HCT116 (cell line): ENCODE measurements around the gene GRIP1.

Experiments used
- YY1 ChIP-seq: IDR thresholded peaks from 2 replicates; pipeline ENCODE4 v1.6.1; 2011; ENCODE audit warnings: low read length, low read depth, moderate library complexity, mild to moderate bottlenecking; ENCODE audit not compliant: insufficient replicate concordance; ENCODE audit errors: extremely low read depth
- TF ChIP-seq, protein P1 (sequence below), 3 experiments: fragments of 200-600 bp in 1 of 3; sonication (generic) in 1 of 3; IDR thresholded peaks in 2 of 3; conservative IDR thresholded peaks in 1 of 3; 2 replicates each; pipeline ENCODE4 v1.5.1; 2012 to 2017; ENCODE audit warnings: low read depth in 2 of 3, low read length in 2 of 3, antibody characterized with exemption in 1 of 3, borderline replicate concordance in 1 of 3, control low read depth in 1 of 3, mild to moderate bottlenecking in 1 of 3, mixed read lengths in 1 of 3, mixed run types in 1 of 3, moderate library complexity in 1 of 3; ENCODE audit not compliant: insufficient read depth in 1 of 3

DNA sequence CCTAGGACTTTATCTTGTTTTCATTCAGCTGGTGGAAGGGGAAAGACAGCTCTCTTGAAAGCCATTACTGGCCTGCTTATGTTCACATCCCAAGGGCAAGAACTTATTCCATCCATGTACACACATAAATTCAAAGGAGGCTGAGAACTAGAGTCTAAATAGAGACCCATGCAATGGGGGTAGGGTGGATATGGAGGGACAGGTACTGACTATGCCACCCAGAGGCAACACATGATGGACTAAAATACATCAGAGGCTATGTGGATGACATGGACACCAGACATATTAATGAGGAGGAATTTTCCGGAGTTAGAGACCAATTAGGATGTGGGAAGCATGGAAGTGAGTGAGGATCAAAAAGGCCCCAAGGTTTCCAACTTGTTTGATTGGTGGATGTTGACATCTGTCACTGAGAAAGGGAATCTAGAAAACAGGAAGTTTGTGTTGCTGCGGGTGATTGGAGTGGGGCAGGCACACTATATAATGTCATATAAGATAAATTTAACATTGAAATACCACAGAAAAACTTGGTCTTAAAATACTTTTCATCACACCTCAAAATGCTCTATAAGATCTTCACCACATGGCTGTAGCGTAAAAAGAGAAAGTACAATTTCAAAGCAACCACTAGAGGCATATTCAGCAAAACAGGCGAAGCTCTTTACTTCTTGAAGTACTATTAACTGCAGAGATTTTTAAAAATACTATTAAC is 130.4 kb downstream of the GRIP1 start:
- TF ChIP-seq, protein P1, sequence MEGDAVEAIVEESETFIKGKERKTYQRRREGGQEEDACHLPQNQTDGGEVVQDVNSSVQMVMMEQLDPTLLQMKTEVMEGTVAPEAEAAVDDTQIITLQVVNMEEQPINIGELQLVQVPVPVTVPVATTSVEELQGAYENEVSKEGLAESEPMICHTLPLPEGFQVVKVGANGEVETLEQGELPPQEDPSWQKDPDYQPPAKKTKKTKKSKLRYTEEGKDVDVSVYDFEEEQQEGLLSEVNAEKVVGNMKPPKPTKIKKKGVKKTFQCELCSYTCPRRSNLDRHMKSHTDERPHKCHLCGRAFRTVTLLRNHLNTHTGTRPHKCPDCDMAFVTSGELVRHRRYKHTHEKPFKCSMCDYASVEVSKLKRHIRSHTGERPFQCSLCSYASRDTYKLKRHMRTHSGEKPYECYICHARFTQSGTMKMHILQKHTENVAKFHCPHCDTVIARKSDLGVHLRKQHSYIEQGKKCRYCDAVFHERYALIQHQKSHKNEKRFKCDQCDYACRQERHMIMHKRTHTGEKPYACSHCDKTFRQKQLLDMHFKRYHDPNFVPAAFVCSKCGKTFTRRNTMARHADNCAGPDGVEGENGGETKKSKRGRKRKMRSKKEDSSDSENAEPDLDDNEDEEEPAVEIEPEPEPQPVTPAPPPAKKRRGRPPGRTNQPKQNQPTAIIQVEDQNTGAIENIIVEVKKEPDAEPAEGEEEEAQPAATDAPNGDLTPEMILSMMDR (IDR thresholded peaks at IDR 0.05 in 2 of 3, conservative IDR thresholded peaks at IDR 0.05 in 1 of 3; ENCODE audit: borderline replicate concordance in 1 of 3, insufficient read depth in 1 of 3, low read depth in 2 of 3, low read length in 2 of 3): peak in 2 of 3 experiments; percentile 38 to 51; a peak in 4 of 6 replicates
- no peak for TF ChIP-seq YY1
